Activated CD4-positive, alpha-beta T cell treated with anti-CD3 and anti-CD28 coated beads for 4 hours (primary cell): Measurements from ENCODE around the gene PSMC3.

ENCODE experiments used
- DNase-seq, 2 donors: peaks; one replicate each; pipeline ENCODE4 v3.0.0-alpha.2; 2020

PSMC3 gene

GRCh38 chr11:47442514-47442913, 16.3 kb upstream of the PSMC3 start:
- no peak for DNase-seq

- no peak for DNase-seq
Observed at GRCh38 chr11:47441421-47441820, 15.2 kb upstream of the PSMC3 start.

GRCh38 chr11:47440054-47440476, 13.8 kb upstream of the PSMC3 start:
- DNase-seq = no peak

GRCh38 chr11:47438721-47439120, 12.5 kb upstream of the PSMC3 start:
- no peak for DNase-seq

GRCh38 chr11:47437746-47438418, 11.6 kb upstream of the PSMC3 start:
- DNase-seq = no peak

GRCh38 chr11:47437218-47437745, 11.0 kb upstream of the PSMC3 start:
- DNase-seq = no peak

GRCh38 chr11:47436726-47437125, 10.5 kb upstream of the PSMC3 start:
- DNase-seq = no peak

GRCh38 chr11:47435687-47436086, 9.4 kb upstream of the PSMC3 start:
- no peak for DNase-seq

- no peak for DNase-seq
Observed at GRCh38 chr11:47434011-47434786, 8.0 kb upstream of the PSMC3 start.

GRCh38 chr11:47433157-47433556, 6.9 kb upstream of the PSMC3 start:
- DNase-seq = no peak

- DNase-seq = no peak
Observed at GRCh38 chr11:47431356-47432083, 5.3 kb upstream of the PSMC3 start.

- DNase-seq = no peak
Observed at GRCh38 chr11:47430524-47430923, 4.3 kb upstream of the PSMC3 start.

- DNase-seq = no peak
Observed at GRCh38 chr11:47425611-47426010, 628 bp downstream of the PSMC3 start.

- no peak for DNase-seq
Observed at GRCh38 chr11:47418454-47419259, 7.6 kb downstream of the PSMC3 start.

GRCh38 chr11:47417712-47418111, 8.5 kb downstream of the PSMC3 start:
- DNase-seq = no peak

- DNase-seq = no peak
Observed at GRCh38 chr11:47415949-47416472, 10.2 kb downstream of the PSMC3 start.

GRCh38 chr11:47415091-47415854, 11.0 kb downstream of the PSMC3 start:
- no peak for DNase-seq

- no peak for DNase-seq
Observed at GRCh38 chr11:47414685-47415070, 11.6 kb downstream of the PSMC3 start.

- DNase-seq = no peak
Observed at GRCh38 chr11:47413908-47414684, 12.1 kb downstream of the PSMC3 start.

- DNase-seq = no peak
Observed at GRCh38 chr11:47413351-47413750, 12.9 kb downstream of the PSMC3 start.
